LHCN-M2 (cell line): ENCODE measurements around the gene LRRC32. TPM values are rescaled to one million over a fixed set of nuclear protein-coding genes. Genes with fewer than 3 reads are reported as not detected.

Experiments used
- DNase-seq: peaks from one replicate; pipeline ENCODE4 v3.0.0-alpha.2; 2012; ENCODE audit warnings: low read depth
- polyA plus RNA-seq: library from polyadenylated mRNA; unstranded; fragments of >200 nt; gene quantifications from one replicate; pipeline ENCODE4 v1.2.1, GENCODE V29; 2012; ENCODE audit warnings: missing spikeins
- total RNA-seq: library from RNA; depleted of rRNA; stranded (reverse); fragments of >200 nt; gene quantifications from 2 replicates; pipeline ENCODE4 v1.2.3, GENCODE V29; 2014; rRNA removed

LRRC32 gene
- 0.06 TPM in 2 replicates for total RNA-seq
- polyA plus RNA-seq: 1.6 TPM

- no peak for DNase-seq
These were observed at the start of gene LRRC32 for GRCh38 chr11:76670485-76671236. Gene LRRC32, minus strand, starts transcription at chr11:76670747. Its CDS starts 4,793 bp downstream, at chr11:76665954.

- no peak for DNase-seq
These were observed 49.1 kb upstream of the LRRC32 start for GRCh38 chr11:76719686-76720085.

- no peak for DNase-seq
These were observed 48.7 kb upstream of the LRRC32 start for GRCh38 chr11:76719281-76719680.

- no peak for DNase-seq
These were observed 47.3 kb upstream of the LRRC32 start for GRCh38 chr11:76717816-76718215.

GRCh38 chr11:76717369-76717768 lies 46.8 kb upstream of the LRRC32 start:
- no peak for DNase-seq

- no peak for DNase-seq
These were observed 45.7 kb upstream of the LRRC32 start for GRCh38 chr11:76716268-76716667.

- DNase-seq: no peak
These were observed 43.9 kb upstream of the LRRC32 start for GRCh38 chr11:76714493-76714892.

GRCh38 chr11:76713499-76713898 lies 43.0 kb upstream of the LRRC32 start:
- DNase-seq: no peak

GRCh38 chr11:76712125-76712524 lies 41.6 kb upstream of the LRRC32 start:
- DNase-seq: no peak

GRCh38 chr11:76709756-76710155 lies 39.2 kb upstream of the LRRC32 start:
- DNase-seq: no peak

GRCh38 chr11:76708972-76709660 lies 38.6 kb upstream of the LRRC32 start:
- DNase-seq: no peak

GRCh38 chr11:76707293-76707825 lies 36.8 kb upstream of the LRRC32 start:
- DNase-seq: no peak

GRCh38 chr11:76706667-76707066 lies 36.1 kb upstream of the LRRC32 start:
- no peak for DNase-seq

GRCh38 chr11:76705826-76706225 lies 35.3 kb upstream of the LRRC32 start:
- DNase-seq: no peak

GRCh38 chr11:76704171-76704948 lies 33.8 kb upstream of the LRRC32 start:
- no peak for DNase-seq

- DNase-seq: no peak
These were observed 33.2 kb upstream of the LRRC32 start for GRCh38 chr11:76703707-76704106.

- no peak for DNase-seq
These were observed 32.0 kb upstream of the LRRC32 start for GRCh38 chr11:76702336-76703128.

GRCh38 chr11:76701294-76702040 lies 30.9 kb upstream of the LRRC32 start:
- peak; percentile 37 for DNase-seq

- DNase-seq: peak; percentile 91
These were observed 29.9 kb upstream of the LRRC32 start for GRCh38 chr11:76700177-76701100.
